ENCODE data around the gene GPR25. TPM values are rescaled to one million over a fixed set of nuclear protein-coding genes. Genes with fewer than 3 reads are reported as not detected.

GPR25 gene
- total RNA-seq, 4 donors from 2014 or later = 0.48 TPM; not detected in 3

- Histone ChIP-seq H3K27ac (no peak overlapping the region), H3K4me1 (no peaks in the 10 kb centered on the region), H3K27me3 (no peaks in the 10 kb centered on the region), H3K4me3 (no peak overlapping the region), H3K9me3 (no peaks in the 10 kb centered on the region), H3K36me3 (peaks cover 0 to 33% (median 14%) of the 10 kb centered on the region in 4 donors)
- intact Hi-C loops (cut with DNase I; ENCODE audit: low total_unique reads) (no loop called here), in situ Hi-C loops (cut with MboI; ENCODE audit: low pct_ligation_motif_present in 1 of 4, low pct_unique_long_range_greater_than_20kb in 1 of 4, low sequenced_read_pairs in 3 of 4) (no loop called here)
- no peak for DNase-seq
- 89 to 100% methylated on average over 3 to 6 of the region's 6 CpGs for WGBS, 2 donors (ENCODE audit: low coverage in 1 of 2)
- TF ChIP-seq, protein P1, sequence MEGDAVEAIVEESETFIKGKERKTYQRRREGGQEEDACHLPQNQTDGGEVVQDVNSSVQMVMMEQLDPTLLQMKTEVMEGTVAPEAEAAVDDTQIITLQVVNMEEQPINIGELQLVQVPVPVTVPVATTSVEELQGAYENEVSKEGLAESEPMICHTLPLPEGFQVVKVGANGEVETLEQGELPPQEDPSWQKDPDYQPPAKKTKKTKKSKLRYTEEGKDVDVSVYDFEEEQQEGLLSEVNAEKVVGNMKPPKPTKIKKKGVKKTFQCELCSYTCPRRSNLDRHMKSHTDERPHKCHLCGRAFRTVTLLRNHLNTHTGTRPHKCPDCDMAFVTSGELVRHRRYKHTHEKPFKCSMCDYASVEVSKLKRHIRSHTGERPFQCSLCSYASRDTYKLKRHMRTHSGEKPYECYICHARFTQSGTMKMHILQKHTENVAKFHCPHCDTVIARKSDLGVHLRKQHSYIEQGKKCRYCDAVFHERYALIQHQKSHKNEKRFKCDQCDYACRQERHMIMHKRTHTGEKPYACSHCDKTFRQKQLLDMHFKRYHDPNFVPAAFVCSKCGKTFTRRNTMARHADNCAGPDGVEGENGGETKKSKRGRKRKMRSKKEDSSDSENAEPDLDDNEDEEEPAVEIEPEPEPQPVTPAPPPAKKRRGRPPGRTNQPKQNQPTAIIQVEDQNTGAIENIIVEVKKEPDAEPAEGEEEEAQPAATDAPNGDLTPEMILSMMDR (IDR thresholded peaks at IDR 0.05) = no peak
- TF ChIP-seq EP300 (IDR thresholded peaks at IDR 0.05; ENCODE audit: low read depth) = no peak
- TF ChIP-seq POLR2A (IDR thresholded peaks at IDR 0.05) = no peak
- no peak for TF ChIP-seq POLR2AphosphoS5 (IDR thresholded peaks at IDR 0.05)
These were observed 23.4 kb upstream of the GPR25 start for GRCh38 chr1:200849430-200849829.

GRCh38 chr1:200850554-200850953, 22.2 kb upstream of the GPR25 start:
- H3K4me1 ChIP-seq = no peaks in the 10 kb centered on the region
- TF ChIP-seq POLR2A (IDR thresholded peaks at IDR 0.05) = no peak
- TF ChIP-seq, protein P1 (IDR thresholded peaks at IDR 0.05) = no peak
- no peak for TF ChIP-seq POLR2AphosphoS5 (IDR thresholded peaks at IDR 0.05)
- no peak for TF ChIP-seq EP300 (IDR thresholded peaks at IDR 0.05; ENCODE audit: low read depth)
- H3K27ac ChIP-seq = no peak overlapping the region
- H3K27me3 ChIP-seq = no peaks in the 10 kb centered on the region
- no peaks in the 10 kb centered on the region for H3K9me3 ChIP-seq
- in situ Hi-C loops (cut with MboI; ENCODE audit: low pct_ligation_motif_present in 1 of 4, low pct_unique_long_range_greater_than_20kb in 1 of 4, low sequenced_read_pairs in 3 of 4) (no loop called here), intact Hi-C loops (cut with DNase I; ENCODE audit: low total_unique reads) (no loop called here)
- DNase-seq = no peak
- no peak overlapping the region for H3K4me3 ChIP-seq
- H3K36me3 ChIP-seq = peaks cover 0 to 40% (median 14%) of the 10 kb centered on the region in 4 donors

DNA sequence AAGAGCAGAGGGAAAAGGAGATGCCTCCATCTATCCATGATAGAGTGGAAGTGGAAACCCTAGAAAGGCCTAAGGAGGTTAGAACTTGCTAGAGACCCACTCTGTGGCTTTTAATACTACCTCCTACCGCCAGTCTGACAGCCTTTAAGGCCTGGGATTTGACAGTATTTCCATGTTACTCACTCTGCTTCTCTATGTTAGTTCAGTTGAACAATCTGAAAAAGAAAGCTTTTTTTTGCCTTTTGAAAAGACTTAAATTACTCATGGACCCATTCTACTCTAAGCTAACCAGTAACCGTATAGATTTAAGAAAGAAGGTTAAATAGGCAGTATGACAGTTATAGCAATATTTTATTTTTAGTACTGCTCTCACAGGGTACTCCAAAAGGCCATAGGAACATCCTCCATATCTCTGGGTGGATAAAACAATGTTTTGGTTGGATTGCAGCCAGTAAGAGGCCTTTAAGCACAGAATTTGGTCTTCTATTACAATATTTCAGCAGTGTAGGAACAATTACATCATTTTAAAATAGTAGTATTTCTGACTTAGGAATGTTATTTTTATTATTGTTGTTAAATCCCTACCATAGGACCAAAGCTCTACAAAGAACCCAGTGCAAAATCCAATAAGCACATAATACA, 15.9 kb upstream of the GPR25 start:
- H3K9me3 ChIP-seq = no peaks in the 10 kb centered on the region
- intact Hi-C loops (cut with DNase I; ENCODE audit: low total_unique reads) (no loop called here), in situ Hi-C loops (cut with MboI; ENCODE audit: low pct_ligation_motif_present in 1 of 4, low pct_unique_long_range_greater_than_20kb in 1 of 4, low sequenced_read_pairs in 3 of 4) (no loop called here)
- DNase-seq = no peak
- H3K27me3 ChIP-seq = no peaks in the 10 kb centered on the region
- TF ChIP-seq EP300 (IDR thresholded peaks at IDR 0.05; ENCODE audit: low read depth) = no peak
- no peak for TF ChIP-seq POLR2A (IDR thresholded peaks at IDR 0.05)
- no peak for TF ChIP-seq POLR2AphosphoS5 (IDR thresholded peaks at IDR 0.05)
- TF ChIP-seq, protein P1 (IDR thresholded peaks at IDR 0.05) = no peak
- no peaks in the 10 kb centered on the region for H3K4me1 ChIP-seq
- 76 to 88% methylated on average over 2 of the region's 2 CpGs for WGBS, 2 donors (ENCODE audit: low coverage in 1 of 2)
- H3K36me3 ChIP-seq = peaks cover 0 to 38% (median 9%) of the 10 kb centered on the region in 4 donors
- no peak overlapping the region for H3K27ac ChIP-seq
- H3K4me3 ChIP-seq = no peak overlapping the region

DNA sequence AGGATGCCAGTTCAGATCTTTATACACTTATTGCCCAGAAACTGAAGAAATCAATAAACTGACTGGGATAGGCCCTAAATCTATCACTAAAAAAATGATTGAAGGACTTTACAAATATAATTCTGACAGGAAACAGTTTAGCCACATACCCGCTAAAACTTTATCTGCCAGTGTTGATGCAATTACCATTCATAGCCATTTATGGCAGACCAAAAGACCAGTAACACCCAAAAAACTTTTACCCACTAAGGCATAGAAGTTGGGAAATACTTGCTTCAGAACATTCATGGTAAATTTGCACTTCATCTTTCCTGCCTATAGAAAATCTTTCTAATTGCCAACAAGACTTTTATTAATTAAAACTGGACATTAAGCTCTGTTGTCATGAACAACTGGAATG, 15.0 kb upstream of the GPR25 start:
- H3K27me3 ChIP-seq = no peaks in the 10 kb centered on the region
- H3K36me3 ChIP-seq = peaks cover 0 to 38% (median 8%) of the 10 kb centered on the region in 4 donors
- no peak overlapping the region for H3K4me3 ChIP-seq
- in situ Hi-C loops (cut with MboI; ENCODE audit: low pct_ligation_motif_present in 1 of 4, low pct_unique_long_range_greater_than_20kb in 1 of 4, low sequenced_read_pairs in 3 of 4) = no loop called here
- no peak overlapping the region for H3K27ac ChIP-seq
- H3K9me3 ChIP-seq = no peaks in the 10 kb centered on the region
- no peak for DNase-seq
- 82 to 87% methylated on average over 1 of the region's 1 CpG for WGBS, 2 donors (ENCODE audit: low coverage in 1 of 2)
- intact Hi-C loops (cut with DNase I; ENCODE audit: low total_unique reads) = no loop called here
- no peak for TF ChIP-seq EP300 (IDR thresholded peaks at IDR 0.05; ENCODE audit: low read depth)
- TF ChIP-seq POLR2A (IDR thresholded peaks at IDR 0.05) = no peak
- TF ChIP-seq, protein P1 (IDR thresholded peaks at IDR 0.05) = no peak
- no peak for TF ChIP-seq POLR2AphosphoS5 (IDR thresholded peaks at IDR 0.05)
- no peaks in the 10 kb centered on the region for H3K4me1 ChIP-seq
